AG20443 (cell line): ENCODE measurements around the gene PRR22.

Source experiments
- DNase-seq: peaks from one replicate; pipeline ENCODE4 v3.0.0; 2012; ENCODE audit warnings: low spot score, mixed read lengths

Gene PRR22

DNA sequence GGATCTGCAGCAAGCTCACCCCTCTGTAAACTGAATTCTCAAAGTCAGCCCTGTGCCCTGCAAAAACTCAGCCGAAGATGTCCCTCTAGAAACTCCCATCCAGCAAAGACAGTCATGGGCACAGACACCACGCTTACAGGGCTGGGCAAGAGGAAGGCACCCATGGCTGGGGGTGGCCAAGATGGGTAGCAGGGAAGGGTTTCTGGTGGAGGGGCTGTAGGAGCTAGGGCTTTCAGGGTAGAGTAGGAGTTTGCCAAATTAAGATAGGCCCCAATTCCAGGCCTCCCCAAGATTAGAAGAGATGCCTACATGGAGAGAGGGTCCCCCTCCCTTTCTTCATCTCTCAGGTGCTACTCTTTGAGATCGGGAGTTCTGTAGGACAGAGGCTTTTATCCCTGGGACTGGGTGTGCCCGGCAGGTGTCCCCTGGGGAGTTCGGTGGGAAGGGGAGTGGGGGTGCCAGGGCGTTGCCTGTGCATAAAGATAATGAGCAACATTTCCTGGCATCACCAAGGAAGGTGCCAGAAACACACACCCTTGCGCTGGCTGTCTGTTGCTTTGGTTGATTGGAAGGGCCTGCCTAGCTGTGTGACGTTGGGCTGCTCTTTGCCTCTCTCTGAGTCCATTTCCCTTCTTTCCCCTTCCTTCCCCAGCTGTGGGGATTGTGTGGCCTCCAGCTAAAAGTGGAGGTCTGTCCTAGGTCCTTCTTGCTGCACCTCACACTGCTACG, 29.7 kb upstream of the PRR22 start:
- no peak for DNase-seq

GRCh38 chr19:5811117-5811516, 26.6 kb upstream of the PRR22 start:
- no peak for DNase-seq

GRCh38 chr19:5809469-5809868, 24.9 kb upstream of the PRR22 start:
- DNase-seq, result no peak

- no peak for DNase-seq
Observed at GRCh38 chr19:5809053-5809452, 24.5 kb upstream of the PRR22 start.

- DNase-seq, result no peak
Observed at GRCh38 chr19:5808120-5808816, 23.7 kb upstream of the PRR22 start.

DNA sequence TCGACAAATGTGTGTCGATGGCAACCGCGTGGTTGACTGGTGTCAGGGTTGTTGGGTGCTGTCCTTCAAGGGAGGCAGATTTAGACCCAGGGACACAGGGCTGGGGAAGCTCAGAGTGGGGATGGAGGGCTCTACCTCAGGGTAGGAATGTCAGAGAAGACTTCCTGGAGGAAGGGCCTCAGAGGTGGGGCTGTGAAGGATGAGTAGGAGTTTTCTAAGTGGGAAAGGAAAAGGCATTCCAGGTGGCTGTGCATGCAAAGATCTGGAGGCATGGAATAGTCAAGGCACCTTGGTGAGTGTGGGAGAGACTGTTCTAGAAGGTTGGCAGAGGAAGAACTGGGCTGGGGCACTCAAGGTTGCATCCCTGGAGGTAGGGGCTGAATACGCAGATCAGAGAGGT, 22.4 kb upstream of the PRR22 start:
- DNase-seq, result no peak

DNA sequence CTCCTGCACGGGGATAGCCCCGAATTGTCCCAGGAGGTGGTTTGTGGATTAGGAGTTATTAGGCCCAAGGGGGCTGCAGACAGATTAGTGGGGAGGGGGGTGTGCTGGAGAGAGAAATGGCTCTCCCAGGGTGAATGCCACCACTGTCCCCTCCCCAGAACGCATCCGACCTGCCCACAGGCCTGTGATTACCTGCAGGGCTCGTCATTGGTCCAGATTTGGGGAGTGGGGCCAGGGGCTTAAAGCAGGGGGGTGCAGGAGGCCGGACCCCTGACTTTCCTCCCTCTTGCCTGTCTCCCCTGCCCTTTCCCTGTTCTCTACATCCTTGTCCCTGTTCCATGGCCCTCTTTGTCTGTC, 21.6 kb upstream of the PRR22 start:
- no peak for DNase-seq

DNA sequence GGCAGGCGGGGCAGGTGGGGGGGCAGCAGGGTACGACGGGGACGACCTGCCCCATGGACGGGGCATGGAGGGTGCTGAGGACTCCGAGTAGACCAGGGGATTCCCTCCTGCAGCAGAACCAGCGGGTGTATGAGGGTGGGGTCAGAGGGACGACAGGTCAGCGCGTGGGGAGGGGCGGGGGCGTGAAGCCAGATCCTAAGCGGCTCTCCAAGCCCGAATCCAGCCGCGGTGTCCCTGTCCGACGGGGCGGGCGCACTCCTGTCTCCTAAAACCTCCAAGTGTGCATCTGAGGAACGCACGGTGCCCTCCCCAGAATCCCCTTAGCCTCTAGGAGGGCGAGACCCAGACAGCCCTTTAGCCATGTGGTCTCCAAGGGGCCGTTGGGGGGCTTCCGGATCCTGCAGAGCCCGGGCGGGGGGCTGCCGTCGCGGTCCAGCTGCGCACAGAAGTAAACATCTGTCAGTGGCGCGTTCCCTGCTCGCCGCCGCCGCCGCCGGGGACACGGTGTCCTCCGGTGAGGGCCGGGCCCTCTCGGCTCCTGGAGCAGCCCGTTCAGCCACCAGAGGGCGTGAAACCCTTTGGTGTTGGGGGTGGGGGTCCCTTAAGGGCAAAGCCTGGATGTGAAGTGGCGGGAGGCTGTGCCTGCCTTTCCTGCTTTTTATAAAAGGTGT, 21.1 kb upstream of the PRR22 start:
- DNase-seq, result peak; percentile 76

DNA sequence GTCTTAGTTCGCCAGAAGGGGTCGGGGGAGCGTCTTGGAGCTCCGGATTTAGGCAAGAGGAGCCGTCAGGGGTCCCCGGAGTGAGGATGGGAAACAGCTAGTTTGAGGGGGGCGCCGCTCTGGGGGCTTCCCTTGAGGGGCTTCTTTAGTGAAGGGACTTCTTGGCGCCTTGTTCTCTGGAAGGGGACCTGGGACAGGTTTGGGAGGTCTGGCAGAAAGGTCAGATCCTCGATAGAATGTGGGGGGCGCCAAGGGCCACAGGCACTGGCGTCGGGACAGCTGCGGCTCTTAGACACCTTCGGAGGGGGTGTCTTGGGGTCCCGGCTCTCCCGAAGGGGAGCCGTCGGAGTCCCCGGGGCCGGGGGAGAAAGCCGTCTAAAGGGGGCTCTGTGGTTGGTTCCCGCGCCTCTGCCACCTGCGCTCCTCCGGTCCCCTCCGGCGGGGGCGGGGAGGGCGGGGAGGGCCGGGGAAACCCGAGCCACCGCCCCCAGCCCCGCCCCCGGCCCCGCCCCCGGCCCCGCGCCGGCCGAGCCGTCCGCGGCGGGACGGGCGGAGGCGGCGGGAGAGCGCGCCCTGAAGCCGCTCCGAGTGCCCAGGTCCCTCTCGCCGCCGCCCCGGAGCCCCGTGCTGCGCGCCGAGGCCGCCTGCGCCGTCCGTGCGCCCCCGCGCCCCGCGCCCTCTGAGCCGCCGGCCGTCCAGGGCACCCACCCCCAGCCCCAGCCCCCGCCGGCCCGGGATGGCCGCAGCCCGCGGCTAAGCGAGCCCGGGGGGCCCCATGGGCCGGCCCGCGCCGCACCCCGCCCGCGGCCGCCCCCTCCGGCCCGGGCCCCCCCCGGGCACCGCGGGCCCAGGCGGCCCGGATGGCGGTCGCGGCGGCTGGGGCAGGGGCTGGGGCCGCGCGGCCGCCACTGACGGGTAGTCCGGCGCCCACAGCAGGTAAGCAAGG, 20.2 kb upstream of the PRR22 start, which contains the start of gene NRTN:
NRTN (plus strand) TSS at position 552 of the 946 bp plus-strand sequence. CDS start 19,099 bp downstream, outside the sequence.
- peak; percentile 56 for DNase-seq

GRCh38 chr19:5803752-5804515, 19.4 kb upstream of the PRR22 start:
- peak; percentile 97 for DNase-seq

- no peak for DNase-seq
Observed at GRCh38 chr19:5803441-5803751, 18.9 kb upstream of the PRR22 start.

DNA sequence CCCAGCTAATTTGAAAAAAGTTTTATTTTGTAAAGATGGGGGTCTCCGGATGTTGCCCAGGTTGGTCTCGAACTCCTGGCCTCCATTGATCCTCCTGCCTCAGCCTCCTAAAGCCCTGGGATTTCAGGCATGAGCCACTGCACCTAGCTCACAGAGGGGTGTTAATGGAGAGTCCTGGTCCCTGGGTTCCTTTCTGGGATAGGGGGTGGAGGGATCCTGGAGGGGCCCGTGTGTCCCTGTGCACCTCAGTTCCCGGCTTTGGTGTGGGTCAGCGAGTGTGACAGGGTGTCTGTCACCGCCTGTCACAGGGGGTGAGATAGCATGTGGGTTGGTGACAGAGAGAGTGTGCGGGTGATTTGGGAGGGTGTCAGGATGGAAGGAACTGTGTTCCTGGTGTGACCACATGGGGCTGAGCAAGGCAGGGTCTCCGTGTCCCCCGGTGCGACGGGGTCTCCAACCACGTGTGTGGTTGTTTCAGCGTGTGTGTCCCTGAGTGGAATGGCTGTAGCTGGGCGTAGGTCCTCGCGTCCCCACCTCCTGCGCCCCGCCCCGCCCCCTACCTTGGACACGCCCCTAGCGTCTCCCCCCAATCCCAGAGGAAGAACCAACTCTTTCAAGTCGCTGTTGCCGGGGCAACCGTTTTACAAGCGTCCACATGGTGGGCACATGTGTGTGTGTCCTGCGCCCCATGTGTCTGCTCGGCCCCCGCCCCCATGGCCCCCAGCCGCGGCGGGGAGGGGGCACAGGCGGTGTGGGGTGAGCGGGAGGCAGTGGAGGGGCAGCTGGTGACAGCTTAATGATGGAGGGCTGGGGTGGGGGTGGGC, 17.5 kb upstream of the PRR22 start:
- no peak for DNase-seq

GRCh38 chr19:5800361-5801270, 16.1 kb upstream of the PRR22 start:
- DNase-seq, result no peak

GRCh38 chr19:5799247-5800241, 15.0 kb upstream of the PRR22 start:
- DNase-seq, result no peak

DNA sequence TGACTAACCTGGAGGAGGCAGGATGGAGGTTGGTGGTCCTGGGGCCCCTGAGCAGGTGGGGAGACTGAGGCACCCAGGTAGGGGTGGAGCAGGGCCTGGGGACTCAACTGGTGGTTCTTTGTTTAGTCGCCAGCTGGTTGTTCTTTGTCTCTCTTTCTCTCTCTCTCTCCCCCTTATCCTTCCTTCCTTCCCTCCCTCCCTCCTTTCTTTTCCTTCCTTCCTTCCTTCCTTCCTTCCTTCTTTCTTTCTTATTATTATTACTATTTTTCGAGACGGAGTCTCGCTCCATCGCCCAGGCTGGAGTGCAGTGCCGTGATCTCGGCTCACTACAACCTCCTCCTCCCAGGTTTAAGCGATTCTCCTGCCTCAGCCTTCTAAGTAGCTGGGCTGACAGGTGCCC, 13.7 kb upstream of the PRR22 start:
- no peak for DNase-seq

DNA sequence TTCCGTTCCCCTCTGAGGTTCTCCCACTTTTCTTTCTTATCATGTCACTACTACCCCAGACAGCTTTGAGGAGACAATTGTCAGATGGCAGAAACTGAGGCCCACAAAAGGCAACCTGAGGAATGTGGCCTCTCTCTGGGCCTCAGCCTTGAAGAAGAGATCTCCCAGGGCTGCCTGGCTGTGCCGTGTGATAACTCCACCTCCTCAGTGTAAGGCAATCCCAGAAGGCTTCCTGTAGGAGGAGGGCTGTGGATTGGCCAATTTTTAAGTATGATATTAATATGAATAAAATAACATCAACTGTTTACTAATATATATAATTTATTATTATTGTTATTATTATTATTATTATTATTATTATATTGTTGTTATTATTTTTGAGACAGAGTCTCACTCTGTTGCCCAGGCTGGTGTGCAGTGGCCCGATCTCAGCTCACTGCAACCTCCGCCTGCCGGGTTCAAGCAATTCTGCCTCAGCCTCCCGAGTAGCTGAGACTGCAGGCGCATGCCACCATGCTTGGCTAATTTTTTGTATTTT, 10.9 kb upstream of the PRR22 start:
- DNase-seq, result no peak

GRCh38 chr19:5793188-5793587, 8.6 kb upstream of the PRR22 start:
- DNase-seq, result no peak

DNA sequence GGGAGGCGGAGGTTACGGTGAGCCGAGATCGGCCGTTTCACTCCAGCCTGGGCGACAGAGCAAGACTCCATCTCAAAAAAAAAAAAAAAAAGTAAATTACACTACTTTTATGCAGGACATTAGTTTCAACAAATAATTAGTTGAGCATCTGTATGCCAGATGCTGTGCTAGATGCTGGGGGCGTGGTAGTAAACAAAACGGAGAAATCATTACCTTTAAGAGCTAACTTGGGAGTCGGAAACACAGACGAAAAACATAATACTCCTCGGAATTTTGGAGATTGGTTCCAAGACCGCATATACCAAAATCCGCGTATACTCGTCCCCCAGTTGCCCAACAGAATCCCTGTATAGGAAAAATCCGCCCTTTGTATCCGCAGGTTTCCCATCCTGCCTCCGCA, 7.7 kb upstream of the PRR22 start:
- no peak for DNase-seq
